Inferior parietal cortex (tissue), 1 donor: Measurements from ENCODE around the gene AKR1B15.
A peak's percentile ranks its signal among the peaks of the same experiment; 100 is the strongest.
"Not testable (repeated sequence)": the region's sequence is repeated elsewhere in the genome, so short reads cannot be mapped to it uniquely, and the experiment has no call there.

Experiments
- DNase-seq: peaks from one replicate; pipeline ENCODE4 v3.0.0-alpha.2; 2016; ENCODE audit errors: extremely low spot score

Gene AKR1B15

GRCh38 chr7:134548877-134549276 is at the start of gene AKR1B15:
AKR1B15 (plus strand) TSS chr7:134549110; CDS start chr7:134564620, 15,510 bp downstream.
- DNase-seq = no peak

- DNase-seq = no peak
These were observed 48.5 kb upstream of the AKR1B15 start for GRCh38 chr7:134500406-134500805.

GRCh38 chr7:134500982-134501381 is 47.9 kb upstream of the AKR1B15 start:
- no peak for DNase-seq

GRCh38 chr7:134502463-134503371 is 46.2 kb upstream of the AKR1B15 start:
- DNase-seq = no peak

- no peak for DNase-seq
These were observed 44.2 kb upstream of the AKR1B15 start for GRCh38 chr7:134504660-134505164.

- DNase-seq = no peak
These were observed 43.1 kb upstream of the AKR1B15 start for GRCh38 chr7:134505856-134506255.

GRCh38 chr7:134509010-134509409 is 39.9 kb upstream of the AKR1B15 start:
- no peak for DNase-seq

- DNase-seq = no peak
These were observed 38.3 kb upstream of the AKR1B15 start for GRCh38 chr7:134510646-134511045.

- DNase-seq = no peak
These were observed 36.6 kb upstream of the AKR1B15 start for GRCh38 chr7:134512271-134512670.

GRCh38 chr7:134513169-134513752 is 35.6 kb upstream of the AKR1B15 start:
- peak; percentile 43 for DNase-seq

GRCh38 chr7:134514106-134514505 is 34.8 kb upstream of the AKR1B15 start:
- no peak for DNase-seq

- peak; percentile 92 for DNase-seq
These were observed 34.2 kb upstream of the AKR1B15 start for GRCh38 chr7:134514663-134515062.

- no peak for DNase-seq
These were observed 33.1 kb upstream of the AKR1B15 start for GRCh38 chr7:134515569-134516468.

- DNase-seq = no peak
These were observed 28.8 kb upstream of the AKR1B15 start for GRCh38 chr7:134520130-134520529.

- no peak for DNase-seq
These were observed 26.3 kb upstream of the AKR1B15 start for GRCh38 chr7:134522601-134523000.

- DNase-seq = not testable (repeated sequence)
These were observed 23.5 kb upstream of the AKR1B15 start for GRCh38 chr7:134525449-134525848.

GRCh38 chr7:134526552-134527248 is 22.2 kb upstream of the AKR1B15 start:
- DNase-seq = not testable (repeated sequence)

- DNase-seq = no peak
These were observed 20.9 kb upstream of the AKR1B15 start for GRCh38 chr7:134527979-134528371.

- no peak for DNase-seq
These were observed 20.2 kb upstream of the AKR1B15 start for GRCh38 chr7:134528749-134529148.

- no peak for DNase-seq
These were observed 18.4 kb upstream of the AKR1B15 start for GRCh38 chr7:134530460-134530859.
